ENCODE measurements around the gene AMOTL1.
A peak's percentile ranks its signal among the peaks of the same experiment; 100 is the strongest.

Gene AMOTL1

DNA sequence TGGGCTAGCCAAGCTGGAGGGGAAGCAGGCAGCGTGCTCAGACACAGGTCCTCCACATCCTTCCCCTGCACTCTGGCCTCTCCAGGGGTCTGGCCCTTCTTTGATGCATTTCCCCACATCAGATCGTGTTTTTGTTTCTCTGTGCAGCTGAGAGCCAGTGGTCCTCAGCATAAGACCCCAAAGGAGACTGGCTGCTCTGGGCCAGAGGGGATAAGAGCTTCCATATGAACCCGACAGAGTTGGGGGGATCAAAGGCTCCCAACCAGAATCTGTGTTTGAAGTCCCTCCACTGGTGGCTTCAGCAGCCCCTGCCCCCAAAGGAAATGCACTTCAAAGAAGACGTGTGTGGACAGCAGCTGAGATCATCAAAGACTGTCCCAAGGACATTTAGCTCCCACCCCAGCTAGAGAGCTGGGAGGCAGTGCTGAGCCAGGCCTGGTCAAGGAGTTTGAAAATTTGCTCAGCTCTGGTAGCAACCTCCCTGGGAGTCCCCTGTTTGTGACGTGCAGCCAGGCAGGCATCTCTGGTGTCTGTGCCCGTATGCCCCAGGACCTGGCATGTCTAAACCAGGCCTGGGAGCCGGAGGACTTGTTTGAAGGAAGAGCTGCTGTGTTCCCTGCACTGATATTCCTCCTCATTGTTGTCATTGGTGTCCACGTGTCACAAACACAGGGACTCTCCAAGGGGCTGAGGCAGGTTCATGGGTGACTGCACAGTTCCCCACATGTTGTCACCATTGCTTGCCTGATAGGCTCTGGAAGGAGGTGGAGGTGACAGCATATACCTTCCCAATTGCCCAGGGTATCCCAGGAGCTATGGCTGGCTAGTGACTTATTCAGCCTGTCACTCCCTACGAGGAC, 99.0 kb downstream of the AMOTL1 start:
- DNase-seq (ENCODE audit: low read depth), result no peak
- TF ChIP-seq, protein P1, sequence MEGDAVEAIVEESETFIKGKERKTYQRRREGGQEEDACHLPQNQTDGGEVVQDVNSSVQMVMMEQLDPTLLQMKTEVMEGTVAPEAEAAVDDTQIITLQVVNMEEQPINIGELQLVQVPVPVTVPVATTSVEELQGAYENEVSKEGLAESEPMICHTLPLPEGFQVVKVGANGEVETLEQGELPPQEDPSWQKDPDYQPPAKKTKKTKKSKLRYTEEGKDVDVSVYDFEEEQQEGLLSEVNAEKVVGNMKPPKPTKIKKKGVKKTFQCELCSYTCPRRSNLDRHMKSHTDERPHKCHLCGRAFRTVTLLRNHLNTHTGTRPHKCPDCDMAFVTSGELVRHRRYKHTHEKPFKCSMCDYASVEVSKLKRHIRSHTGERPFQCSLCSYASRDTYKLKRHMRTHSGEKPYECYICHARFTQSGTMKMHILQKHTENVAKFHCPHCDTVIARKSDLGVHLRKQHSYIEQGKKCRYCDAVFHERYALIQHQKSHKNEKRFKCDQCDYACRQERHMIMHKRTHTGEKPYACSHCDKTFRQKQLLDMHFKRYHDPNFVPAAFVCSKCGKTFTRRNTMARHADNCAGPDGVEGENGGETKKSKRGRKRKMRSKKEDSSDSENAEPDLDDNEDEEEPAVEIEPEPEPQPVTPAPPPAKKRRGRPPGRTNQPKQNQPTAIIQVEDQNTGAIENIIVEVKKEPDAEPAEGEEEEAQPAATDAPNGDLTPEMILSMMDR (conservative IDR thresholded peaks at IDR 0.05; ENCODE audit: low read depth, low read length), result no peak
- no peak overlapping the region for H3K4me3 ChIP-seq (ENCODE audit: low read depth, low read length)

DNA sequence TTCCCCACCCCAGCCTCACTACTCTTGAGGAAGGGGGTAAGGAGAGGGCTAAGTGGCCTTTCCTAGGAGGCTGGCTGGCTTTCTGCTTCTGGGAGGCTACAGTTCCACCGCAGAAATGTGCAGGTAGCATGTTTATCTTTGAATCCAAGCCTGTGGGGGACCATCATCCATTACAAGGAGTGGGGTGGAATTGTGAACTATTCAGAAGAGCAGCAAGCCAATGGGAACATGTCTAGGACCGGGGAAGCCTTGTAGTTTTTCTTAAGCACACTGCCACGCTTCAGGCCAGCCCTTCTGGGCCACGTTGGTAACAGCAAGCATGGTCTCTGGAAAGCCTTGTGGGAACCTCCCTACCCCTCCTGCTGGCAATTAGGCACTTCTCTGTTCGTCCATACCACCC, 100.3 kb downstream of the AMOTL1 start:
- H3K4me3 ChIP-seq (ENCODE audit: low read depth, low read length), result no peak overlapping the region
- DNase-seq (ENCODE audit: low read depth), result no peak
- TF ChIP-seq, protein P1 (conservative IDR thresholded peaks at IDR 0.05; ENCODE audit: low read depth, low read length), result no peak

DNA sequence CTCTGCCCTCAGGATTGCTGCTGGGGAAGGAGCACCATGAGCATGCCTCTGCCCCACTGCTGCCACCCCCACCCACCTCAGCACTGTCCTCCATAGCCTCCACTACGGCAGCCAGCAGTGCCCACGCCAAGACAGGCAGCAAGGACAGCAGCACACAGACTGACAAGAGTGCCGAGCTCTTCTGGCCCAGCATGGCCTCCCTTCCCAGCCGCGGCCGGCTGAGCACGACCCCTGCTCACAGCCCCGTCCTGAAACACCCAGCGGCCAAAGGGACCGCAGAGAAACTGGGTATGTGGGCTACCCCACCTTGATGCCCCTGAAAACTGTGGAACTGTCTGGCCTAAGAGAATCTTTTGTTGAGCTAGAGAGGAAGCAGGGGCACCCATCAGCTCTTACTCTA, 101.0 kb downstream of the AMOTL1 start:
- no peak for DNase-seq (ENCODE audit: low read depth)
- TF ChIP-seq, protein P1 (conservative IDR thresholded peaks at IDR 0.05; ENCODE audit: low read depth, low read length), result no peak
- H3K4me3 ChIP-seq (ENCODE audit: low read depth, low read length), result no peak overlapping the region

DNA sequence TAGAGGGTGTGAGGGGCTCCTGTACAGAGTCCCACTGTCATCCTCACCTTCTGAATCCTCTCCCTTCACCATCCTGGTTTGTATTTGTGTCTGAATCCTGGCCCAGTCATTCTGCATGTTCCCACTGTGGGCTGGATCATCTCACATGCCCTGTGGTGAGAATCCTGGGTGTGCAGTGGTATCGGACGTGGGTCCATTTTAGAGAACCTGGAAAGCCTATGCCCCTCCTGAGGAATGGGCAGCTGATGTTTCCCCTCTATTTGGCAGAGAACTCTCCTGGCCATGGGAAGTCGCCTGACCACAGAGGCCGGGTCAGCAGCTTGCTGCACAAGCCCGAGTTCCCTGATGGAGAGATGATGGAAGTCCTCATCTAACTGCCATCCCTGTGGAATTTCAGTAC, 102.3 kb downstream of the AMOTL1 start:
- H3K4me3 ChIP-seq (ENCODE audit: low read depth, low read length), result no peak overlapping the region
- DNase-seq (ENCODE audit: low read depth), result no peak
- TF ChIP-seq, protein P1 (conservative IDR thresholded peaks at IDR 0.05; ENCODE audit: low read depth, low read length), result no peak

DNA sequence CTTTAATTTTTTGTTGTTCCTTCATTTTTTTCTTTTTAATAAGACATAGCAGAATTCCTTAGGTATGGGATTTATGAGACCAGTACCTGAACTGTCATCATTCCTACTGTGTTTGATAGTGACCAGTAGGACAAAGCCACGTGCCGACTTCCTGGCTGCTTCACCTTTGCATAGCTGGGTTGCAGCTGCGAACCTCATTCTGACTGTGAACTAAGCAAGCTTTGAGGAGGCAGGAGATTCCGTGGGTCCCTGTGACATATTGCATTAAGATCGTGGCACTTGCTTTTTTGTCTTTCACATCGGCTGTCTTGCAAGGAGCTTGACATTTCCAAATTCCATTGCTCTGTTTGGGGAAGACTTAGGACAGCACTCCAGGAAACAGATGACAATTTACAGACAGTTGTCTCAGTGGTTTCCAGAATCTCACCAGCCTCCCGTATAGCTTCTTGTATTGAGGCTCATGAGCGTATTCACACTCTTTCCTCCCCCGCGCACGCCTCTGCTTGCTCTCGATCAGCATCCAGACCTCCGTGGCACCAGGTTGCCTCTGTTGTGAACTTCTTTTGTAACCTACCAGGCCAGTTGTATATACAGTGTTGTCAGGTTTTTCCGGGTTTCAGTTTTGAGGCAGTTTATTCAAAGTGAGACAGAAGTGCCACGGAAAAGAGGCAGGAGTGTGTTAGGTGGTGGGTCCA, 103.5 kb downstream of the AMOTL1 start:
- TF ChIP-seq, protein P1 (conservative IDR thresholded peaks at IDR 0.05; ENCODE audit: low read depth, low read length), result no peak
- H3K4me3 ChIP-seq (ENCODE audit: low read depth, low read length), result no peak overlapping the region
- DNase-seq (ENCODE audit: low read depth), result no peak

DNA sequence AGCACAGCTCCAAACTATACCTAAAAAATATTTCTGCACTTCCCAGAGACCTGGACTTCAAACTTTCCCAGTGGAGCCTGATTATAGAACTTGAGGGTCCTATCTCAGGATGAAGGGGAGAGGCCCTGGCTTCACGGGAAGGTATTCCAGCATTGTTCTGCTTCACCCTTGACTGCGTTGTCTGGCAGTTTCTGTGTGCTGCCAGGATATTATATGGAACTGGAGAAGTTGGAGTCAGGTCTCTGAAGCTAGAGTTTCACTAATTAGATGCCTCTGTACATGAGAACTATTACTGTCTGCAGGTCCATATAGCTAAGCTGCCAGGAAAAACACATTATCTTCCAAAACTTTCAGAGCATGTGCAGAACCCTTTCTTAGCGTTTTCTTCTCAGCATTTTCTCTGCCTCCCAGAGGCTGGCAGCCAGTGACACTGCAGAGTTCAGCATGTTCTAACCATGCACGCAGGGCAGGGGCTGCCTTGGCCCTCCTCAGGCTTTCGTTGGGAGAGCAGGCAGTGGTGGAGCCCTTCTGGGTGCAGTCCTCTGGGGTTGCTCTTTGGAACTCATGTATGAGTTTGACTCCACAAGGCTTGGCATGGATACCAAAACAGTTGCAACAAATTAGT, 105.9 kb downstream of the AMOTL1 start:
- peak; percentile 36 for DNase-seq (ENCODE audit: low read depth)
- TF ChIP-seq, protein P1 (conservative IDR thresholded peaks at IDR 0.05; ENCODE audit: low read depth, low read length), result peak; percentile 35
- no peak overlapping the region for H3K4me3 ChIP-seq (ENCODE audit: low read depth, low read length)
